Measurements from ENCODE around the gene FHL2.

DNA sequence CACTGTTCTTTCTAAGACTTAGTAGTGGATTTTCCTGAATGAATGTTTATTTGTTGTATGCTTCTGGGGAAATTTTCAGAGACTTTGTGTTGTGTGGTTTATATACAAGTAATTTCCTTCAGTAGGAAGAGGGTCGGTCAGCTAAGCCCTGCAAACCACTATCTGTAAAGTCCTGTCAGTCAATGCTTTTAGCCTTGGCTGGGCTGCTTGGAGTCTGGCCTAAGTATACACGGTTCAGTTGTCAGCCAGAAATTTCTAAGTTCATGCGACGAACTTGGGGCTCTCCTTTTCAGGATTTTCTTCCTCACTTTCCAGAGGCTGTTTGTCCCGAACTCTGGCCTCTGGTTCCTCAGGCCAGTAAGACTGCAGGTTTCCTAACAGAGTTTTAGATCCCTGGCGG, 40.3 kb downstream of the FHL2 start:
- TF ChIP-seq, protein P1, sequence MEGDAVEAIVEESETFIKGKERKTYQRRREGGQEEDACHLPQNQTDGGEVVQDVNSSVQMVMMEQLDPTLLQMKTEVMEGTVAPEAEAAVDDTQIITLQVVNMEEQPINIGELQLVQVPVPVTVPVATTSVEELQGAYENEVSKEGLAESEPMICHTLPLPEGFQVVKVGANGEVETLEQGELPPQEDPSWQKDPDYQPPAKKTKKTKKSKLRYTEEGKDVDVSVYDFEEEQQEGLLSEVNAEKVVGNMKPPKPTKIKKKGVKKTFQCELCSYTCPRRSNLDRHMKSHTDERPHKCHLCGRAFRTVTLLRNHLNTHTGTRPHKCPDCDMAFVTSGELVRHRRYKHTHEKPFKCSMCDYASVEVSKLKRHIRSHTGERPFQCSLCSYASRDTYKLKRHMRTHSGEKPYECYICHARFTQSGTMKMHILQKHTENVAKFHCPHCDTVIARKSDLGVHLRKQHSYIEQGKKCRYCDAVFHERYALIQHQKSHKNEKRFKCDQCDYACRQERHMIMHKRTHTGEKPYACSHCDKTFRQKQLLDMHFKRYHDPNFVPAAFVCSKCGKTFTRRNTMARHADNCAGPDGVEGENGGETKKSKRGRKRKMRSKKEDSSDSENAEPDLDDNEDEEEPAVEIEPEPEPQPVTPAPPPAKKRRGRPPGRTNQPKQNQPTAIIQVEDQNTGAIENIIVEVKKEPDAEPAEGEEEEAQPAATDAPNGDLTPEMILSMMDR (IDR thresholded peaks at IDR 0.05), result no peak
- TF ChIP-seq POLR2A (IDR thresholded peaks at IDR 0.05), result no peak
- TF ChIP-seq EP300 (IDR thresholded peaks at IDR 0.05), result no peak
- TF ChIP-seq POLR2AphosphoS5 (IDR thresholded peaks at IDR 0.05), result no peak

All from upper lobe of left lung (tissue), 4 donors.